Neural progenitor cell (in vitro differentiated cells): ENCODE data around the gene GRK1.

Experiments used
- EZH2 ChIP-seq: fragments of 200-600 bp; sonication (generic); IDR thresholded peaks from 2 replicates; pipeline ENCODE4 v1.6.1; 2017; ENCODE audit warnings: antibody characterized with exemption, mild to moderate bottlenecking, moderate library complexity
- TF ChIP-seq, protein P1 (sequence below): fragments of 200-600 bp; sonication (generic); IDR thresholded peaks from 2 replicates; pipeline ENCODE4 v1.5.1; 2017; ENCODE audit warnings: antibody characterized with exemption, mild to moderate bottlenecking

DNA sequence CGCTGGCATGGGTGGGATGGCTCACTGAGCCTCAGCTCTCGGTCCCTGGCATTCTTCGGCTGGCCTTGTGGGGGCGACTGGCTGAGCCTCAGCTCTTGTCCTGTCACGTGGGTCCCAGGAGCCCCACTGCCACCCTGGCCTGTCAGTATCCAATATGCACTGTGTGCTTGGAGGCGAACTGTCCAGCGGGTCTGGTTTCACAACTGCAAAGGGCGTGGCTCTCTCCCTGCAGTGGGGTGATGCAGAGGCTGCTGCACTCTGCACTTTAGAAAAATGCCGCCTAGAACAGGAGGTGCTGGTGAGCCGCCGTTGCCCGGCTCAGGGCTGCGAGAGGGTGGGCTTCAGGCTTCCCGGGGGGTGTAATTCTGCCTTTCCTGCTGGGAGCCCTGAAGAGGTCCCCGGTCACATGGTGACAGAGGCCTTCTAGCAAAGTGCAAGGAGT, 75.0 kb downstream of the GRK1 start:
- TF ChIP-seq, protein P1, sequence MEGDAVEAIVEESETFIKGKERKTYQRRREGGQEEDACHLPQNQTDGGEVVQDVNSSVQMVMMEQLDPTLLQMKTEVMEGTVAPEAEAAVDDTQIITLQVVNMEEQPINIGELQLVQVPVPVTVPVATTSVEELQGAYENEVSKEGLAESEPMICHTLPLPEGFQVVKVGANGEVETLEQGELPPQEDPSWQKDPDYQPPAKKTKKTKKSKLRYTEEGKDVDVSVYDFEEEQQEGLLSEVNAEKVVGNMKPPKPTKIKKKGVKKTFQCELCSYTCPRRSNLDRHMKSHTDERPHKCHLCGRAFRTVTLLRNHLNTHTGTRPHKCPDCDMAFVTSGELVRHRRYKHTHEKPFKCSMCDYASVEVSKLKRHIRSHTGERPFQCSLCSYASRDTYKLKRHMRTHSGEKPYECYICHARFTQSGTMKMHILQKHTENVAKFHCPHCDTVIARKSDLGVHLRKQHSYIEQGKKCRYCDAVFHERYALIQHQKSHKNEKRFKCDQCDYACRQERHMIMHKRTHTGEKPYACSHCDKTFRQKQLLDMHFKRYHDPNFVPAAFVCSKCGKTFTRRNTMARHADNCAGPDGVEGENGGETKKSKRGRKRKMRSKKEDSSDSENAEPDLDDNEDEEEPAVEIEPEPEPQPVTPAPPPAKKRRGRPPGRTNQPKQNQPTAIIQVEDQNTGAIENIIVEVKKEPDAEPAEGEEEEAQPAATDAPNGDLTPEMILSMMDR, result peak; percentile 49
- no peak for TF ChIP-seq EZH2
